GM23338 (cell line): ENCODE results near the gene SERPINA3. TPM values are rescaled to one million over a fixed set of nuclear protein-coding genes. Genes with fewer than 3 reads are reported as not detected.

Source experiments
- ATAC-seq: fragments of 200-7000 bp; cut with Tn5 transposase; 3 replicates; pipeline ENCODE4 v1.9.1; 2020
- DNase-seq: peaks from one replicate; pipeline ENCODE4 v3.0.0-alpha.2; 2015; ENCODE audit warnings: low spot score
- H2AFZ ChIP-seq: fragments of 200-600 bp; sonication (generic); 2 replicates; pipeline ENCODE4 v1.8.0; 2016; ENCODE audit warnings: antibody characterized with exemption, mild to moderate bottlenecking, moderate library complexity
- H3F3A ChIP-seq: fragments of 200-600 bp; sonication (generic); replicated peaks from 2 replicates; pipeline ENCODE4 v1.8.0; 2017; ENCODE audit warnings: antibody characterized with exemption, mixed run types, low read depth
- H3K27ac ChIP-seq: fragments of 200-600 bp; sonication (generic); 2 replicates; pipeline ENCODE4 v1.6.1; 2016; ENCODE audit warnings: low read depth
- H3K27me3 ChIP-seq: fragments of 200-600 bp; sonication (generic); 2 replicates; pipeline ENCODE4 v1.8.0; 2016; ENCODE audit warnings: mild to moderate bottlenecking, mixed run types, moderate library complexity; ENCODE audit not compliant: insufficient read depth
- H3K36me3 ChIP-seq: fragments of 200-600 bp; sonication (generic); 2 replicates; pipeline ENCODE4 v1.8.0; 2016; ENCODE audit warnings: mild to moderate bottlenecking; ENCODE audit not compliant: insufficient read depth
- H3K4me1 ChIP-seq: fragments of 200-600 bp; sonication (generic); 2 replicates; pipeline ENCODE4 v1.8.0; 2016; ENCODE audit warnings: mild to moderate bottlenecking, moderate library complexity; ENCODE audit not compliant: insufficient read depth
- H3K4me2 ChIP-seq: fragments of 200-600 bp; sonication (generic); 2 replicates; pipeline ENCODE4 v1.7.1; 2017; ENCODE audit warnings: mixed run types
- H3K4me3 ChIP-seq: fragments of 200-600 bp; sonication (generic); 2 replicates; pipeline ENCODE4 v1.6.1; 2016; ENCODE audit warnings: mixed run types
- H3K79me2 ChIP-seq: fragments of 200-600 bp; sonication (generic); replicated peaks from 2 replicates; pipeline ENCODE4 v1.8.0; 2017; ENCODE audit warnings: mild to moderate bottlenecking; ENCODE audit not compliant: insufficient read depth
- H3K9me2 ChIP-seq: fragments of 200-600 bp; sonication (generic); 2 replicates; pipeline ENCODE4 v1.8.0; 2017; ENCODE audit not compliant: insufficient read depth
- H4K20me1 ChIP-seq: fragments of 200-600 bp; sonication (generic); replicated peaks from 2 replicates; pipeline ENCODE4 v1.8.0; 2017; ENCODE audit warnings: mild to moderate bottlenecking; ENCODE audit not compliant: insufficient read depth
- H3K27ac Mint-ChIP-seq: 2 replicates; pipeline ENCODE4 v1.8.0; 2020; ENCODE audit warnings: inconsistent platforms, mild to moderate bottlenecking, moderate library complexity, mixed read lengths
- H3K27me3 Mint-ChIP-seq: 3 replicates; pipeline ENCODE4 v1.8.0; 2022; ENCODE audit warnings: low read depth, mild to moderate bottlenecking, moderate library complexity, mixed read lengths, inconsistent platforms; ENCODE audit not compliant: insufficient read depth, poor library complexity
- H3K36me3 Mint-ChIP-seq: 3 replicates; pipeline ENCODE4 v1.8.0; 2021; ENCODE audit warnings: low read depth, mild to moderate bottlenecking, inconsistent platforms, moderate library complexity, mixed read lengths
- H3K4me1 Mint-ChIP-seq: 3 replicates; pipeline ENCODE4 v1.8.0; 2020; ENCODE audit warnings: mild to moderate bottlenecking, inconsistent platforms, mixed read lengths
- H3K4me3 Mint-ChIP-seq: 3 replicates; pipeline ENCODE4 v1.8.0; 2021; ENCODE audit warnings: moderate library complexity, mild to moderate bottlenecking, inconsistent platforms, mixed read lengths
- H3K9me3 Mint-ChIP-seq: 3 replicates; pipeline ENCODE4 v1.8.0; 2020; ENCODE audit warnings: moderate library complexity, mild to moderate bottlenecking, inconsistent platforms, mixed read lengths
- CTCF ChIP-seq, 2 experiments: fragments of 200-600 bp in 1 of 2; sonication (generic) in 1 of 2; conservative IDR thresholded peaks; 2 replicates each; pipeline versions ENCODE4 v1.5.1 to v1.6.1; 2016 to 2017; ENCODE audit warnings: antibody characterized with exemption in 2 of 2, low read depth in 2 of 2, mild to moderate bottlenecking in 2 of 2, moderate library complexity in 1 of 2
- ETS1 ChIP-seq: IDR thresholded peaks from 2 replicates; pipeline ENCODE4 v1.6.1; 2016; ENCODE audit warnings: antibody characterized with exemption
- EZH2 ChIP-seq: fragments of 200-600 bp; sonication (generic); IDR thresholded peaks from one replicate; pipeline ENCODE4 v1.8.0; 2017; ENCODE audit warnings: antibody characterized with exemption, mild to moderate bottlenecking, low read depth; ENCODE audit not compliant: unreplicated experiment
- EZH2phosphoT487 ChIP-seq: fragments of 200-600 bp; sonication (generic); IDR thresholded peaks from one replicate; pipeline ENCODE4 v1.8.1; 2018; ENCODE audit warnings: antibody characterized with exemption; ENCODE audit not compliant: unreplicated experiment
- JUNB ChIP-seq: IDR thresholded peaks from one replicate; pipeline ENCODE4 v1.6.1; 2016; ENCODE audit warnings: antibody characterized with exemption; ENCODE audit not compliant: unreplicated experiment
- NANOG ChIP-seq: IDR thresholded peaks from 2 replicates; pipeline ENCODE4 v1.6.1; 2016; ENCODE audit warnings: antibody characterized with exemption, borderline replicate concordance
- POLR2AphosphoS5 ChIP-seq: IDR thresholded peaks from 2 replicates; pipeline ENCODE4 v1.6.1; 2016; ENCODE audit warnings: antibody characterized with exemption, low read depth
- STAT1 ChIP-seq: IDR thresholded peaks from one replicate; pipeline ENCODE4 v1.6.1; 2016; ENCODE audit warnings: antibody characterized with exemption; ENCODE audit not compliant: unreplicated experiment
- ZNF114 ChIP-seq: fragments of 250-450 bp; sonication (Bioruptor Pico); IDR thresholded peaks from 2 replicates; pipeline ENCODE4 v1.5.0; 2020; ENCODE audit warnings: mild to moderate bottlenecking, moderate library complexity
- ZNF331 ChIP-seq: fragments of 250-450 bp; sonication (Bioruptor Pico); IDR thresholded peaks from 2 replicates; pipeline ENCODE4 v1.5.0; 2020; ENCODE audit warnings: low read depth, mild to moderate bottlenecking, moderate library complexity
- polyA plus RNA-seq: library from polyadenylated mRNA; unstranded; fragments of >200 nt; fragmentation: Nextera tagmentation; extraction: Ambion mirVana; gene quantifications from 2 replicates; pipeline ENCODE4 v1.2.1, GENCODE V29; 2016
- total RNA-seq: library from RNA; depleted of rRNA; stranded (reverse); fragments of >200 nt; shearing (Covaris generic); gene quantifications from 2 replicates; pipeline ENCODE4 v1.2.3, GENCODE V29; 2014
- TF ChIP-seq, protein P1 (sequence below): fragments of 250-450 bp; sonication (Bioruptor Pico); IDR thresholded peaks from 2 replicates; pipeline ENCODE4 v1.5.0; 2020; ENCODE audit warnings: mild to moderate bottlenecking, moderate library complexity
- TF ChIP-seq, protein P2 (sequence below): IDR thresholded peaks from one replicate; pipeline ENCODE4 v1.6.1; 2018; ENCODE audit warnings: antibody characterized with exemption; ENCODE audit not compliant: unreplicated experiment

The SERPINA3 gene
- total and polyA plus RNA-seq, 2 experiments from 2014 or later, result not detected

DNA sequence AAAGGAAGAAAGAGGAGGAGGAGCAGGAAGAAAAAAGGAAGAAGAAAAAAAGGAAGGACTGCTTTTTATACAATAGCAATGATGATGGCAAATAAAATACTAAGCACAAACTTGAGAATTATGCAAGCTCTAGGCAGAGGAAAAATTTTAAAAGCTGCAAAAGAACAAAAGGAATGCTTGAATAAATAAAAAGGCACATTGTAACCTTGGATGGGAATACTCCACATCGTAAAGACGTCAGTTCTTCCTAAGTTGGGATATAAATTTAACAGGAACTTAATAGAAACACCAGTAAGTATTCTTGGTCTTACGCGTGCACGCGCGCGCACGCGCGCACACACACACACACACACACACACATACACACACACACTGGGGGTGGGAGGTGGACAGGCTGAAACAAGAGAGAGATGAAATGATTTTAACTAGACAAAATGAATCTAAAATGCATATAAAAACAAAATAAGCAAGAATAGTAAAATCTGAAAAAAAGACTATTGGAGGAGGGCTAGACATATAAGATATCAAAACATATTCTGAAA lies 43.0 kb downstream of the SERPINA3 start (continued):
- TF ChIP-seq, protein P1, sequence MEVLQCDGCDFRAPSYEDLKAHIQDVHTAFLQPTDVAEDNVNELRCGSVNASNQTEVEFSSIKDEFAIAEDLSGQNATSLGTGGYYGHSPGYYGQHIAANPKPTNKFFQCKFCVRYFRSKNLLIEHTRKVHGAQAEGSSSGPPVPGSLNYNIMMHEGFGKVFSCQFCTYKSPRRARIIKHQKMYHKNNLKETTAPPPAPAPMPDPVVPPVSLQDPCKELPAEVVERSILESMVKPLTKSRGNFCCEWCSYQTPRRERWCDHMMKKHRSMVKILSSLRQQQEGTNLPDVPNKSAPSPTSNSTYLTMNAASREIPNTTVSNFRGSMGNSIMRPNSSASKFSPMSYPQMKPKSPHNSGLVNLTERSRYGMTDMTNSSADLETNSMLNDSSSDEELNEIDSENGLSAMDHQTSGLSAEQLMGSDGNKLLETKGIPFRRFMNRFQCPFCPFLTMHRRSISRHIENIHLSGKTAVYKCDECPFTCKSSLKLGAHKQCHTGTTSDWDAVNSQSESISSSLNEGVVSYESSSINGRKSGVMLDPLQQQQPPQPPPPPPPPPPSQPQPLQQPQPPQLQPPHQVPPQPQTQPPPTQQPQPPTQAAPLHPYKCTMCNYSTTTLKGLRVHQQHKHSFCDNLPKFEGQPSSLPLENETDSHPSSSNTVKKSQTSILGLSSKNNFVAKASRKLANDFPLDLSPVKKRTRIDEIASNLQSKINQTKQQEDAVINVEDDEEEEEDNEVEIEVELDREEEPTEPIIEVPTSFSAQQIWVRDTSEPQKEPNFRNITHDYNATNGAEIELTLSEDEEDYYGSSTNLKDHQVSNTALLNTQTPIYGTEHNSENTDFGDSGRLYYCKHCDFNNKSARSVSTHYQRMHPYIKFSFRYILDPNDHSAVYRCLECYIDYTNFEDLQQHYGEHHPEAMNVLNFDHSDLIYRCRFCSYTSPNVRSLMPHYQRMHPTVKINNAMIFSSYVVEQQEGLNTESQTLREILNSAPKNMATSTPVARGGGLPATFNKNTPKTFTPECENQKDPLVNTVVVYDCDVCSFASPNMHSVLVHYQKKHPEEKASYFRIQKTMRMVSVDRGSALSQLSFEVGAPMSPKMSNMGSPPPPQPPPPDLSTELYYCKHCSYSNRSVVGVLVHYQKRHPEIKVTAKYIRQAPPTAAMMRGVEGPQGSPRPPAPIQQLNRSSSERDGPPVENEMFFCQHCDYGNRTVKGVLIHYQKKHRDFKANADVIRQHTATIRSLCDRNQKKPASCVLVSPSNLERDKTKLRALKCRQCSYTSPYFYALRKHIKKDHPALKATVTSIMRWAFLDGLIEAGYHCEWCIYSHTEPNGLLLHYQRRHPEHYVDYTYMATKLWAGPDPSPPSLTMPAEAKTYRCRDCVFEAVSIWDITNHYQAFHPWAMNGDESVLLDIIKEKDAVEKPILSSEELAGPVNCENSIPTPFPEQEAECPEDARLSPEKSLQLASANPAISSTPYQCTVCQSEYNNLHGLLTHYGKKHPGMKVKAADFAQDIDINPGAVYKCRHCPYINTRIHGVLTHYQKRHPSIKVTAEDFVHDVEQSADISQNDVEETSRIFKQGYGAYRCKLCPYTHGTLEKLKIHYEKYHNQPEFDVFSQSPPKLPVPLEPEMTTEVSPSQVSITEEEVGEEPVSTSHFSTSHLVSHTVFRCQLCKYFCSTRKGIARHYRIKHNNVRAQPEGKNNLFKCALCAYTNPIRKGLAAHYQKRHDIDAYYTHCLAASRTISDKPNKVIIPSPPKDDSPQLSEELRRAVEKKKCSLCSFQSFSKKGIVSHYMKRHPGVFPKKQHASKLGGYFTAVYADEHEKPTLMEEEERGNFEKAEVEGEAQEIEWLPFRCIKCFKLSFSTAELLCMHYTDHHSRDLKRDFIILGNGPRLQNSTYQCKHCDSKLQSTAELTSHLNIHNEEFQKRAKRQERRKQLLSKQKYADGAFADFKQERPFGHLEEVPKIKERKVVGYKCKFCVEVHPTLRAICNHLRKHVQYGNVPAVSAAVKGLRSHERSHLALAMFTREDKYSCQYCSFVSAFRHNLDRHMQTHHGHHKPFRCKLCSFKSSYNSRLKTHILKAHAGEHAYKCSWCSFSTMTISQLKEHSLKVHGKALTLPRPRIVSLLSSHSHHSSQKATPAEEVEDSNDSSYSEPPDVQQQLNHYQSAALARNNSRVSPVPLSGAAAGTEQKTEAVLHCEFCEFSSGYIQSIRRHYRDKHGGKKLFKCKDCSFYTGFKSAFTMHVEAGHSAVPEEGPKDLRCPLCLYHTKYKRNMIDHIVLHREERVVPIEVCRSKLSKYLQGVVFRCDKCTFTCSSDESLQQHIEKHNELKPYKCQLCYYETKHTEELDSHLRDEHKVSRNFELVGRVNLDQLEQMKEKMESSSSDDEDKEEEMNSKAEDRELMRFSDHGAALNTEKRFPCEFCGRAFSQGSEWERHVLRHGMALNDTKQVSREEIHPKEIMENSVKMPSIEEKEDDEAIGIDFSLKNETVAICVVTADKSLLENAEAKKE (CRISPR knock-in tag), result no peak

- H3K36me3 Mint-ChIP-seq, result no peaks in the 10 kb centered on the region
- no peak for DNase-seq
- TF ChIP-seq ZNF331 (no peak), JUNB (no peak), CTCF (conservative IDR thresholded peaks at IDR 0.05; ENCODE audit: low read depth in 2 of 2) (no peak), EZH2phosphoT487 (no peak), STAT1 (no peak), NANOG (no peak), ETS1 (no peak), EZH2 (no peak), ZNF114 (CRISPR knock-in tag) (no peak), POLR2AphosphoS5 (no peak)
- TF ChIP-seq, protein P2, sequence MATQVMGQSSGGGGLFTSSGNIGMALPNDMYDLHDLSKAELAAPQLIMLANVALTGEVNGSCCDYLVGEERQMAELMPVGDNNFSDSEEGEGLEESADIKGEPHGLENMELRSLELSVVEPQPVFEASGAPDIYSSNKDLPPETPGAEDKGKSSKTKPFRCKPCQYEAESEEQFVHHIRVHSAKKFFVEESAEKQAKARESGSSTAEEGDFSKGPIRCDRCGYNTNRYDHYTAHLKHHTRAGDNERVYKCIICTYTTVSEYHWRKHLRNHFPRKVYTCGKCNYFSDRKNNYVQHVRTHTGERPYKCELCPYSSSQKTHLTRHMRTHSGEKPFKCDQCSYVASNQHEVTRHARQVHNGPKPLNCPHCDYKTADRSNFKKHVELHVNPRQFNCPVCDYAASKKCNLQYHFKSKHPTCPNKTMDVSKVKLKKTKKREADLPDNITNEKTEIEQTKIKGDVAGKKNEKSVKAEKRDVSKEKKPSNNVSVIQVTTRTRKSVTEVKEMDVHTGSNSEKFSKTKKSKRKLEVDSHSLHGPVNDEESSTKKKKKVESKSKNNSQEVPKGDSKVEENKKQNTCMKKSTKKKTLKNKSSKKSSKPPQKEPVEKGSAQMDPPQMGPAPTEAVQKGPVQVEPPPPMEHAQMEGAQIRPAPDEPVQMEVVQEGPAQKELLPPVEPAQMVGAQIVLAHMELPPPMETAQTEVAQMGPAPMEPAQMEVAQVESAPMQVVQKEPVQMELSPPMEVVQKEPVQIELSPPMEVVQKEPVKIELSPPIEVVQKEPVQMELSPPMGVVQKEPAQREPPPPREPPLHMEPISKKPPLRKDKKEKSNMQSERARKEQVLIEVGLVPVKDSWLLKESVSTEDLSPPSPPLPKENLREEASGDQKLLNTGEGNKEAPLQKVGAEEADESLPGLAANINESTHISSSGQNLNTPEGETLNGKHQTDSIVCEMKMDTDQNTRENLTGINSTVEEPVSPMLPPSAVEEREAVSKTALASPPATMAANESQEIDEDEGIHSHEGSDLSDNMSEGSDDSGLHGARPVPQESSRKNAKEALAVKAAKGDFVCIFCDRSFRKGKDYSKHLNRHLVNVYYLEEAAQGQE, result no peak
Measured at GRCh38 chr14:94656043-94656442, 43.9 kb downstream of the SERPINA3 start.

More at GRCh38 chr14:94656043-94656442, 43.9 kb downstream of the SERPINA3 start:
- H3K4me2 ChIP-seq, result no peak overlapping the region
- H3K4me1 ChIP-seq, result no peaks in the 10 kb centered on the region
- no peaks in the 10 kb centered on the region for H4K20me1 ChIP-seq
- H3K79me2 ChIP-seq, result no peaks in the 10 kb centered on the region
- H3K4me3 ChIP-seq, result no peak overlapping the region
- ATAC-seq, result no peak
- no peaks in the 10 kb centered on the region for H3K27me3 ChIP-seq
- no peaks in the 10 kb centered on the region for H3F3A ChIP-seq
- H2AFZ ChIP-seq, result no peak overlapping the region
- H3K27ac Mint-ChIP-seq, result no peak overlapping the region
- H3K9me3 Mint-ChIP-seq, result peaks cover 4% of the 10 kb centered on the region; the same call in 1 of the 3 replicates
- no peaks in the 10 kb centered on the region for H3K4me1 Mint-ChIP-seq
- H3K4me3 Mint-ChIP-seq, result no peak overlapping the region
- no peak overlapping the region for H3K27ac ChIP-seq
- no peaks in the 10 kb centered on the region for H3K36me3 ChIP-seq
- H3K27me3 Mint-ChIP-seq, result no peaks in the 10 kb centered on the region
- no peaks in the 10 kb centered on the region for H3K9me2 ChIP-seq
